Osteocyte (in vitro differentiated cells): ENCODE measurements around the gene SCART1. TPM values are rescaled to one million over a fixed set of nuclear protein-coding genes. Genes with fewer than 3 reads are reported as not detected.

ENCODE experiments used
- total RNA-seq: library from RNA; stranded (reverse); gene quantifications from 2 replicates; pipeline ENCODE4 v1.2.1, GENCODE V29; 2021

SCART1 gene
- total RNA-seq, 1 donor from 2014 or later = 3.2 TPM

Other genes starting within 250 kb of the SCART1 start
- gene UTF1, start 223.7 kb upstream of the SCART1 start, total RNA-seq = not detected in 2 replicates
- gene VENTX, start 216.1 kb upstream of the SCART1 start, total RNA-seq = not detected in 2 replicates
- gene ADAM8, start 177.1 kb upstream of the SCART1 start, total RNA-seq = 2.9 and 6.0 TPM in 2 replicates
- gene TUBGCP2, start 145.1 kb upstream of the SCART1 start, total RNA-seq = 67.2 and 75.2 TPM in 2 replicates
- 35.1 and 39.1 TPM in 2 replicates for gene ZNF511, start 145.0 kb upstream of the SCART1 start, total RNA-seq
- 3.5 TPM in 2 replicates for gene CALY, start 117.0 kb upstream of the SCART1 start, total RNA-seq
- not detected in 2 replicates for gene PRAP1, start 106.6 kb upstream of the SCART1 start, total RNA-seq
- 20.5 and 24.0 TPM in 2 replicates for gene FUOM, start 95.9 kb upstream of the SCART1 start, total RNA-seq
- gene ECHS1, start 80.6 kb upstream of the SCART1 start, total RNA-seq = 62.9 and 65.1 TPM in 2 replicates
- 6.5 and 8.7 TPM in 2 replicates for gene PAOX, start 74.7 kb upstream of the SCART1 start, total RNA-seq
- gene MTG1, start 59.8 kb upstream of the SCART1 start, total RNA-seq = 57.3 and 65.2 TPM in 2 replicates
- gene SPRN, start 29.3 kb upstream of the SCART1 start, total RNA-seq = 2.2 and 2.7 TPM in 2 replicates
- 2.2 and 3.1 TPM in 2 replicates for gene CYP2E1, start 73.4 kb downstream of the SCART1 start, total RNA-seq
- not detected in 2 replicates for gene SYCE1, start 111.6 kb downstream of the SCART1 start, total RNA-seq
- gene FRG2B, start 172.8 kb downstream of the SCART1 start, total RNA-seq = not detected in 2 replicates